ENCODE results near the gene TADA2B. TPM values are rescaled to one million over a fixed set of nuclear protein-coding genes. Genes with fewer than 3 reads are reported as not detected.

Gene TADA2B
- total and polyA plus RNA-seq, 2 donors (not counting 1 experiment from before 2014, with no cell fraction given) = 13.6 to 38.5 TPM

GRCh38 chr4:7104366-7105031 lies 61.3 kb downstream of the TADA2B start:
- no peaks in the 10 kb centered on the region for H3K79me2 ChIP-seq (ENCODE audit: control insufficient read depth, insufficient read depth, low read length)
- Mint-ChIP-seq H3K27ac (no peak overlapping the region), H3K27me3 (no peaks in the 10 kb centered on the region), H3K4me1 (peaks cover 19% of the 10 kb centered on the region), H3K4me3 (peak overlapping the region; percentile 91), H3K9me3 (ENCODE audit: insufficient read depth) (no peaks in the 10 kb centered on the region)
- H3K4me1 ChIP-seq (ENCODE audit: control insufficient read depth in 2 of 2, insufficient read depth in 2 of 2, low read length in 2 of 2) = peaks cover 21 to 25% of the 10 kb centered on the region in 2 donors
- no peak overlapping the region for H3K4me2 ChIP-seq (replicated peaks; ENCODE audit: low read depth, low read length, poor library complexity, severe bottlenecking)
- no peak for ATAC-seq (ENCODE audit: low read depth)
- intact Hi-C loops (cut with micrococcal nuclease) = loop anchor here (10.0 kb wide), 1 partner anchor 530 kb away; the partner anchor contains the start of gene MAN2B2
- no peak overlapping the region for H3K4me3 ChIP-seq (ENCODE audit: control extremely low read depth in 1 of 5, extremely low read depth in 1 of 5, insufficient read depth in 1 of 5, low read depth in 2 of 5, low read length in 4 of 5)
- 66% methylated on average over 5 of the region's 7 CpGs for WGBS (ENCODE audit: insufficient coverage)
- no peak for TF ChIP-seq EZH2 (IDR thresholded peaks at IDR 0.05; ENCODE audit: borderline replicate concordance, insufficient read depth, low read depth, low read length, poor library complexity, severe bottlenecking)
- TF ChIP-seq, protein P1, sequence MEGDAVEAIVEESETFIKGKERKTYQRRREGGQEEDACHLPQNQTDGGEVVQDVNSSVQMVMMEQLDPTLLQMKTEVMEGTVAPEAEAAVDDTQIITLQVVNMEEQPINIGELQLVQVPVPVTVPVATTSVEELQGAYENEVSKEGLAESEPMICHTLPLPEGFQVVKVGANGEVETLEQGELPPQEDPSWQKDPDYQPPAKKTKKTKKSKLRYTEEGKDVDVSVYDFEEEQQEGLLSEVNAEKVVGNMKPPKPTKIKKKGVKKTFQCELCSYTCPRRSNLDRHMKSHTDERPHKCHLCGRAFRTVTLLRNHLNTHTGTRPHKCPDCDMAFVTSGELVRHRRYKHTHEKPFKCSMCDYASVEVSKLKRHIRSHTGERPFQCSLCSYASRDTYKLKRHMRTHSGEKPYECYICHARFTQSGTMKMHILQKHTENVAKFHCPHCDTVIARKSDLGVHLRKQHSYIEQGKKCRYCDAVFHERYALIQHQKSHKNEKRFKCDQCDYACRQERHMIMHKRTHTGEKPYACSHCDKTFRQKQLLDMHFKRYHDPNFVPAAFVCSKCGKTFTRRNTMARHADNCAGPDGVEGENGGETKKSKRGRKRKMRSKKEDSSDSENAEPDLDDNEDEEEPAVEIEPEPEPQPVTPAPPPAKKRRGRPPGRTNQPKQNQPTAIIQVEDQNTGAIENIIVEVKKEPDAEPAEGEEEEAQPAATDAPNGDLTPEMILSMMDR (IDR thresholded peaks at IDR 0.05) = no peak
- ChIA-PET POLR2A (interaction anchor here (0.9 kb wide), 1 partner anchor 36 kb away, joined by 3 read pairs; the partner anchor contains the start of gene GRPEL1), CTCF (no interaction called here)
- H3K36me3 ChIP-seq (replicated peaks in 1 of 2; ENCODE audit: control extremely low read depth in 1 of 2, control insufficient read depth in 1 of 2, extremely low read depth in 1 of 2, insufficient read depth in 2 of 2, low read length in 1 of 2) = no peaks in the 10 kb centered on the region
- H4K20me1 ChIP-seq (ENCODE audit: control insufficient read depth, insufficient read depth, low read length, poor library complexity, severe bottlenecking) = no peaks in the 10 kb centered on the region
- no peak for DNase-seq
- peaks cover 0 to 5% (median 0%) of the 10 kb centered on the region in 3 donors for H3K9me3 ChIP-seq (ENCODE audit: control extremely low read depth in 1 of 3, control insufficient read depth in 2 of 3, insufficient read depth in 1 of 3, low read length in 2 of 3)
- no peak overlapping the region for H3K27ac ChIP-seq (ENCODE audit: low read length in 2 of 2)
- H2AFZ ChIP-seq (ENCODE audit: insufficient read depth, low read depth, low read length, poor library complexity, severe bottlenecking) = peak overlapping the region; percentile 95
- peaks cover 0 to 4% (median 0%) of the 10 kb centered on the region in 4 experiments for H3K27me3 ChIP-seq (replicated peaks in 1 of 4; ENCODE audit: control extremely low read depth in 1 of 4, control insufficient read depth in 3 of 4, insufficient read depth in 4 of 4, low read length in 3 of 4)
- no peak overlapping the region for H3K9ac ChIP-seq (ENCODE audit: low read length)

- CTCF ChIA-PET = no interaction called here
- no peaks in the 10 kb centered on the region for H3K79me2 ChIP-seq (ENCODE audit: control insufficient read depth, insufficient read depth, low read length)
- H3K9me3 ChIP-seq (ENCODE audit: control extremely low read depth in 1 of 3, control insufficient read depth in 2 of 3, insufficient read depth in 1 of 3, low read length in 2 of 3) = peaks cover 0 to 6% (median 0%) of the 10 kb centered on the region in 3 donors
- no peaks in the 10 kb centered on the region for H3K36me3 ChIP-seq (replicated peaks in 1 of 2; ENCODE audit: control extremely low read depth in 1 of 2, control insufficient read depth in 1 of 2, extremely low read depth in 1 of 2, insufficient read depth in 2 of 2, low read length in 1 of 2)
- TF ChIP-seq, protein P1 (IDR thresholded peaks at IDR 0.05) = no peak
- TF ChIP-seq EZH2 (IDR thresholded peaks at IDR 0.05; ENCODE audit: borderline replicate concordance, insufficient read depth, low read depth, low read length, poor library complexity, severe bottlenecking) = no peak
- 52% methylated on average over 14 of the region's 15 CpGs for WGBS (ENCODE audit: insufficient coverage)
- intact Hi-C loops (cut with micrococcal nuclease) = loop anchor here (10.0 kb wide), 1 partner anchor 530 kb away; the partner anchor contains the start of gene MAN2B2
- H2AFZ ChIP-seq (ENCODE audit: insufficient read depth, low read depth, low read length, poor library complexity, severe bottlenecking) = peak overlapping the region; percentile 22
- H3K4me3 Mint-ChIP-seq = no peak overlapping the region
- DNase-seq (no peak), ATAC-seq (ENCODE audit: low read depth) (no peak)
- POLR2A ChIA-PET = no interaction called here
- H3K27me3 ChIP-seq (replicated peaks in 1 of 4; ENCODE audit: control extremely low read depth in 1 of 4, control insufficient read depth in 3 of 4, insufficient read depth in 4 of 4, low read length in 3 of 4) = peaks cover 0 to 4% (median 0%) of the 10 kb centered on the region in 4 experiments
- H3K4me1 ChIP-seq (ENCODE audit: control insufficient read depth in 2 of 2, insufficient read depth in 2 of 2, low read length in 2 of 2) = peaks cover 21 to 25% of the 10 kb centered on the region in 2 donors
- H3K27me3 Mint-ChIP-seq = no peaks in the 10 kb centered on the region
- no peak overlapping the region for H3K27ac Mint-ChIP-seq
- no peaks in the 10 kb centered on the region for H3K9me3 Mint-ChIP-seq (ENCODE audit: insufficient read depth)
- no peak overlapping the region for H3K9ac ChIP-seq (ENCODE audit: low read length)
- H3K4me3 ChIP-seq (ENCODE audit: control extremely low read depth in 1 of 5, extremely low read depth in 1 of 5, insufficient read depth in 1 of 5, low read depth in 2 of 5, low read length in 4 of 5) = no peak overlapping the region
- no peak overlapping the region for H3K27ac ChIP-seq (ENCODE audit: low read length in 2 of 2)
- peaks cover 19% of the 10 kb centered on the region for H3K4me1 Mint-ChIP-seq
- no peak overlapping the region for H3K4me2 ChIP-seq (replicated peaks; ENCODE audit: low read depth, low read length, poor library complexity, severe bottlenecking)
- H4K20me1 ChIP-seq (ENCODE audit: control insufficient read depth, insufficient read depth, low read length, poor library complexity, severe bottlenecking) = no peaks in the 10 kb centered on the region
These were observed 62.1 kb downstream of the TADA2B start for GRCh38 chr4:7105276-7105675.

All from B cell (primary cell).